Mucosa of rectum (tissue), 2 donors: Measurements from ENCODE around the gene ITPR2.

ENCODE experiments used
- H3K27ac ChIP-seq, 2 donors: one replicate each; pipeline ENCODE4 v1.7.0; 2013; ENCODE audit warnings: inconsistent platforms in 2 of 2, low read depth in 2 of 2, low read length in 2 of 2
- H3K27me3 ChIP-seq, 2 donors: one replicate each; pipeline ENCODE4 v1.7.0; 2013; ENCODE audit warnings: low read length in 2 of 2; ENCODE audit not compliant: control insufficient read depth in 2 of 2, insufficient read depth in 2 of 2
- H3K36me3 ChIP-seq, 2 donors: one replicate each; pipeline ENCODE4 v1.7.0; 2013; ENCODE audit warnings: low read length in 2 of 2; ENCODE audit not compliant: control insufficient read depth in 2 of 2, insufficient read depth in 2 of 2
- H3K4me1 ChIP-seq, 2 donors: one replicate each; pipeline ENCODE4 v1.7.0; 2013; ENCODE audit warnings: low read length in 2 of 2, mild to moderate bottlenecking in 1 of 2; ENCODE audit not compliant: control insufficient read depth in 2 of 2, insufficient read depth in 2 of 2
- H3K4me3 ChIP-seq, 2 donors: one replicate each; pipeline ENCODE4 v1.7.0; 2013; ENCODE audit warnings: low read length in 2 of 2
- H3K9ac ChIP-seq, 2 donors: one replicate each; pipeline ENCODE4 v1.7.0; 2013; ENCODE audit warnings: low read length in 2 of 2, low read depth in 1 of 2, mild to moderate bottlenecking in 1 of 2
- H3K9me3 ChIP-seq, 2 donors: one replicate each; pipeline ENCODE4 v1.7.0; 2013; ENCODE audit warnings: low read length in 2 of 2; ENCODE audit not compliant: control insufficient read depth in 2 of 2
- donor health status: healthy.
- donor health status: Normal muscosa, but diverticular disease.

Gene ITPR2

DNA sequence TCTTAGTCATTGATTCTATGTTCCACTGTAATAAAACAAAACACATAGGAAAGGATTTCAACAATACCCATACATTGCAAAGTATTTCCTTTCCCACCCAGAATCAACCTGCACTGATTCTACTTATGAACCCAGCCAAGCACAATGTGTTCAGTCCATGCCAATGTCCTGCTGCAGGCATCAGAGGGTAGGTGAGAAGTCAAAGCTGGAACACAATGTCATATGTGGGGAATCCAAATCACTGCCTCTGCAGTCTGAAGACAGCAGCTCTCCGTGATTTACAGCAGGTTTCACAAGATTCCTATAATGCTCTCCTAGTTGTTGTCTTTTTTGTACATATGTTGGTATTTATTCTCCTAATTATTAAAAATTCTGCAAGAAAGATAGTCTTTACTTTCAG lies 25.7 kb downstream of the ITPR2 start:
- Histone ChIP-seq H3K4me1 (peaks cover 0 to 4% of the 10 kb centered on the region in 2 donors), H3K36me3 (no peaks in the 10 kb centered on the region), H3K4me3 (no peak overlapping the region), H3K27ac (no peak overlapping the region), H3K27me3 (no peaks in the 10 kb centered on the region), H3K9me3 (no peaks in the 10 kb centered on the region), H3K9ac (no peak overlapping the region)

DNA sequence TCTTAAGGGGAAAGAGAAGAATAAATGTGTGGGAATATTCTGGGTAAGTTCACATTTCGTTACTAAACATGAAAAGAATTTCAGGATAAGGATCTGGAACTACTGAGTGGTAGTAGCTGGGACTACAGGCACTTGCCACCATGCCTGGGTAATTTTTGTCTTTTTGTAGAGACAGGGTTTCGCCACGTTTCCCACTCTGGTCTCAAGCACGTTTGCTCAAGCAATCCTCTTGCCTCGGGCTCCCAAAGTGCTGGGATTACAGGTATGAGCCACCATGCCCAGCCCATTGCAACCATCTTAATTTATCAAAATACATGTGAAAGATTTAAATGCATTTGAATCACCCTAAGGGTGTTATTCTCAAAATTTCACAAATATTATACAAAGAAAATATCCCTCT lies 26.4 kb downstream of the ITPR2 start:
- Histone ChIP-seq H3K9me3 (no peaks in the 10 kb centered on the region), H3K36me3 (no peaks in the 10 kb centered on the region), H3K4me3 (no peak overlapping the region), H3K9ac (no peak overlapping the region), H3K4me1 (peaks cover 0 to 4% of the 10 kb centered on the region in 2 donors), H3K27ac (no peak overlapping the region), H3K27me3 (no peaks in the 10 kb centered on the region)

DNA sequence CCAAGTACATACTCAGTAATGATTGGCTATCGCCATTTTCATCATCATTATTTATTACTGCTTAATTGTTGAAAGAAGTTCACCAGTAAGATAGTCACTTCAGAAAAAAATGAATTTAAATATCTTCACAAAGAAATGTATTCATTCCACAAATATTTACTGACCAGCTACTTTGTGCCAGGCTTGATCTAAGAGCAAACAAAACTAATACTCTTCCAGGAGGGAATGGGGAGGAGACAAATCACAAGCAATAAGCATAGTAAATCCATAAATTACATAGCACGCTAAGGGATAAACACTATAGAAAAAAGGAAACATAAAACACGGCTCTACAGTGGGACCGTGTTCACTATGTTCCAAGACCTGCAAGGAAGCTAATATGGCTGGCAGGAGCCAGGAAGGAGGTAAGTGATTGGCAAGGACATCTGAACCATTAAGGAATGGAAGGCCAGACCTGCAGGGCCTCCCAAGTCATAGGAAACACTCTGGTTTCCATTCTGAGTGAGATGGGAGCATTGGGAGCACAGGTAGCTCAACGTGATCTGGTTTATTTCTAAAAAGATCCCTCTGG lies 27.5 kb downstream of the ITPR2 start:
- Histone ChIP-seq H3K9ac (no peak overlapping the region), H3K4me3 (no peak overlapping the region), H3K36me3 (no peaks in the 10 kb centered on the region), H3K9me3 (no peaks in the 10 kb centered on the region), H3K27me3 (no peaks in the 10 kb centered on the region), H3K27ac (no peak overlapping the region), H3K4me1 (peaks cover 0 to 4% of the 10 kb centered on the region in 2 donors)

DNA sequence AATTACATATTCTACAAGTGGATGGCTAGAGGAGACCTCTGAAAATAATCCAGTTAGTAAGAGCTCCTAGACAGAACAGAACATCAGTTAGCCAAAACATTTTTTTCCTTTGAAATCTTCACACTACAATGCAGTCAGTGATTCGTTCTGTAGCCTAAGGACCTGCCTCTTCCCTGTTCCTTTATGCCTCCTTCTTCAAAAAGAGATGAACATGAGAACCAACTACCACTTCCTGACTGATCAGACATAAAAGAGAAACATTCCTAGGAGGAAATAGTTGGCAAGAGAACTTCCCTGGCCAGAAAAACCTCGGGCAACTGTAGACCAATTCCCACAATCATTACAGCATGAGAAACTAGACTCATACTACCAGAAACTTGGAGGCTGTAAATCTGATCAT lies 29.4 kb downstream of the ITPR2 start:
- no peak overlapping the region for H3K4me3 ChIP-seq
- no peak overlapping the region for H3K27ac ChIP-seq
- H3K9me3 ChIP-seq, result no peaks in the 10 kb centered on the region
- H3K27me3 ChIP-seq, result no peaks in the 10 kb centered on the region
- H3K4me1 ChIP-seq, result peaks cover 0 to 6% of the 10 kb centered on the region in 2 donors
- H3K36me3 ChIP-seq, result no peaks in the 10 kb centered on the region
- H3K9ac ChIP-seq, result no peak overlapping the region

DNA sequence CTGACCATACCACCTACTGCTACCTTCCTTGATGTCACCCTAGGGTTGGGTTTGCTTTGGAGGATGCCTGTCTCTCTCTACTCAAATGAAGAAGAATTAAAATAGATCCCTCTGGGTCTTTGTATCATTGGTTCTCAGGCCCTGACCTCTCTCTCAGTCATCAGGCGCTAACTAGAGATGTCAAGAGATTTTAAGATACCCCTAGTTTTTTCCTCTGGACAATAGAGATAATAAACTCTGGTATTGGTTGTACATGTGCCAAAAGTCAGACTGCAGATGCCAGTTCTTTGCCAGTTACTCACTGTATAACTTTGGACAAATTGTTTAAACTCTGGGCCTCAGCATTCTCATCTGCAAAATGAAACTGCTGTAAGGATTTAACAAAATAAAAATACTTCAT lies 31.5 kb downstream of the ITPR2 start:
- no peak overlapping the region for H3K4me3 ChIP-seq
- H3K27ac ChIP-seq, result no peak overlapping the region
- peaks cover 0 to 7% of the 10 kb centered on the region in 2 donors for H3K4me1 ChIP-seq

DNA sequence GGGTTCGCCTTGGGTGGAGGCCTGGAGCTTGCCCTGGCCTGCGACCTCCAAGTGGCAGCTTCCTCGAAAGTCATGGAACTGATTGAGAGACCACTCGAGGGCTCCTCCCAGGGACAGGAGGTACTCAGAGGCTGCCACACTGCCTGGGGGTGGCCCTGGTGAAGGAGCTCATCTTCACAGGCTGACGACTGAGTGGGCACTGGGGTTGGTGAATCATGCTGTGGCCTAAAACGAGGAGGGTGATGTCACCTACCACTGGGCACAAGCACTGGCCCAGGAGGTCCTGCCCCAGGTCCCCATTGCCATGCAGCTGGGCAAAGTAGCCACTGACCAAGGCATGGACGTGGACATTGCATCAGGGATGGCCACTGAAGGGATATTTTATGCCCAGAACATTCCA lies 32.1 kb downstream of the ITPR2 start:
- Histone ChIP-seq H3K4me1 (peaks cover 0 to 7% of the 10 kb centered on the region in 2 donors), H3K9ac (no peak overlapping the region), H3K4me3 (no peak overlapping the region), H3K27me3 (no peaks in the 10 kb centered on the region), H3K36me3 (no peaks in the 10 kb centered on the region), H3K27ac (no peak overlapping the region), H3K9me3 (no peaks in the 10 kb centered on the region)

More for the DNA sequence above, 31.5 kb downstream of the ITPR2 start:
- no peaks in the 10 kb centered on the region for H3K27me3 ChIP-seq
- no peaks in the 10 kb centered on the region for H3K9me3 ChIP-seq
- H3K9ac ChIP-seq, result no peak overlapping the region
- no peaks in the 10 kb centered on the region for H3K36me3 ChIP-seq

DNA sequence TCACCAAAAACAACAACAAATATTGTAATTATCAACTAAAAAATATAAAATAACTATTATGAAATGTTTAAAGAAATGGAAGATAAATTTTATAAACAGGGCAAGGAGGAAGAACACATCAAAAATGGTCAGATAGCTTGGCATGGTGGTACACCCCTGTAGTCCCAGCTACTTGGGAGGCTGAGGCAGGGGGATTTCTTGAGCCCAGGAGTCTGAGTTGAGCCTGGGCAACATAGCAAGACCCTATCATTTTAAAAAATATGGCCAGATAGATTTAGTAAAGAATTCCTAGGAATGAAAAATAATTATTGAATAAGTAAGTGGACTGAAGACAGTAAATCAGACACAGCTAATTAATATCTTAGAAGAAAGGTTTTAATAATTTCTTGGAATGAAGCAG lies 32.6 kb downstream of the ITPR2 start:
- Histone ChIP-seq H3K9me3 (no peaks in the 10 kb centered on the region), H3K9ac (no peak overlapping the region), H3K36me3 (no peaks in the 10 kb centered on the region), H3K4me3 (no peak overlapping the region), H3K27ac (no peak overlapping the region), H3K27me3 (no peaks in the 10 kb centered on the region), H3K4me1 (peaks cover 0 to 7% of the 10 kb centered on the region in 2 donors)

DNA sequence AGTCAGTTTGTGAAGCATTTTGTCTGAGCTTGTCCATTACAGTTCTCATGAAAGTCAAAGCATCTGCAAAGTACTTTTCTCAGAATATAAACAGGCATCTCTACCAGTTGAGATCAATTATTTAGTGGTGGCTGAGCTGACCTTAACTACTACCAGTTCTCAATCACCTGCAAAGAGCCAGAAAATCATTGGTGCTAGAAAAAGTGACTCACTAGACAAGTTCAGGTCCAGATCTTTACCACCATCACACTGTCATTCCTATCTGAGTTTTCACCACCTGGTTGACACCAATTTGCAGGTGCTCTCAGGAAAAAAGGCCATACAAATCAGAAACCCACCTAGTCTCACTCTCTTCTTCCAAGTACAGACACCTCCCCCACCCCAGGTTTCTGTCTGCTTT lies 33.3 kb downstream of the ITPR2 start:
- Histone ChIP-seq H3K4me1 (peaks cover 0 to 7% of the 10 kb centered on the region in 2 donors), H3K27me3 (no peaks in the 10 kb centered on the region), H3K36me3 (no peaks in the 10 kb centered on the region), H3K9me3 (no peaks in the 10 kb centered on the region), H3K27ac (no peak overlapping the region), H3K9ac (no peak overlapping the region), H3K4me3 (no peak overlapping the region)

DNA sequence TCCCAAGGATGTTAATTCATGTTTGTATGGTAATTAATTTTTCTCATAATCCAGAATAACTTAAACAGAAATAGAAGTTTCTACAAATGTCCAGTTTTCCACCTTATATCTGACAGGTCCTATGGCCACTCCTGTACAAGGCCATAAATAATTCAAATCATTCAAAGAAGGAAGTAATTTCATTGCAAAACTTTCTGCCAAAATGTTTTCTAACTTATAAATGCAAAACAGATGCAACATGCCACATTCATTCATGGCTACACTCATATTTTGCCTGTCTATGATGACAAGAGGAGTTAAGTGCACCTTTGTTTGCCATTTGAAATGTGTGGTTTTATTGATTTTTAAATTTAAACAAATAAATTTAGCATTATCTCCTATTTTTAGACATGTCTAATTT lies 34.4 kb downstream of the ITPR2 start:
- Histone ChIP-seq H3K4me3 (no peak overlapping the region), H3K4me1 (peaks cover 0 to 7% of the 10 kb centered on the region in 2 donors), H3K9ac (no peak overlapping the region), H3K36me3 (no peaks in the 10 kb centered on the region), H3K27me3 (no peaks in the 10 kb centered on the region), H3K9me3 (no peaks in the 10 kb centered on the region), H3K27ac (no peak overlapping the region)

DNA sequence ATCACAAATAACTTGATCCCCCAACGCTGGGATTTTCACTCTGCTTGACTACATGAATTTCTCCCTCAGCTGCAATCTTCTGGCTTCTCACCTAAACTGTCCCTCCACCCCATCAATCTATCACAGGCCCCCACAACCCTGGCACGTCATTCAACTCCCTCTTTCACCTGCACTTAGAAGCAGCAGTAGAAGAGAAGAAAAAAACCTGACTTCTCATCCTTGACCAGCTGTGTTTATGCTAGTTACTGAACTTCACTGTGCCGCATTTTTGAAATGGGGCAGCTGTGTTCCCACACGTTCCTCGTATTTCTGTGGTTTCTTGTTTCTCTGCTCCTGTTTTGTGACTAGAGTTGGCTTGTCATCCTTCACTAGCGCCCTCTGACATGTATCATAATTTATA lies 35.0 kb downstream of the ITPR2 start:
- H3K4me1 ChIP-seq, result peaks cover 0 to 3% of the 10 kb centered on the region in 2 donors
- H3K9me3 ChIP-seq, result no peaks in the 10 kb centered on the region
- no peak overlapping the region for H3K27ac ChIP-seq
- no peak overlapping the region for H3K9ac ChIP-seq
- no peaks in the 10 kb centered on the region for H3K27me3 ChIP-seq
- no peak overlapping the region for H3K4me3 ChIP-seq
- H3K36me3 ChIP-seq, result no peaks in the 10 kb centered on the region

DNA sequence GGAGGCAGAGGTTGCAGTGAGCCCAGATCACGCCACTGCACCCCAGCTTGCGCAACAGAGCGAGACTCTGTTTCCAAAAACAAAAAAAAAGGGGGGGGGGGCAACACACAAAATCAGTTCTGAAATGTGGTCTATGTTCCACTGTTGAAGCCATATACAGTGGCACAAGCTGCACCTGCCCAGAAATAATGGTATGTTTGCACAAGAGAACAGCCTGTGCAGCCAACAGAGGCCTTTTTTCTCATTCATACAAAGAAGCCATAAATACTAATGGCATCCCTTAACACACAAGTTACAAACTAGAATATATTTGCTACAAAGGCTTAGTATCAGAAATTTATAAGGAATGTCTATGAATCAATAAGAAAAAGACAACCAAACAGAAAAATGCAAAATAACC lies 37.1 kb downstream of the ITPR2 start:
- Histone ChIP-seq H3K9ac (no peak overlapping the region), H3K4me1 (peaks cover 9 to 14% of the 10 kb centered on the region in 2 donors), H3K4me3 (no peak overlapping the region), H3K9me3 (no peaks in the 10 kb centered on the region), H3K36me3 (no peaks in the 10 kb centered on the region), H3K27ac (no peak overlapping the region), H3K27me3 (no peaks in the 10 kb centered on the region)
